HUES48 (cell line): ENCODE results near the gene AMBRA1.

ENCODE experiments used
- H3K27ac ChIP-seq: one replicate; pipeline ENCODE4 v1.7.0; 2013; ENCODE audit warnings: low read depth, low read length, inconsistent platforms
- H3K27me3 ChIP-seq: 2 replicates; pipeline ENCODE4 v1.6.1; 2013; ENCODE audit warnings: mild to moderate bottlenecking, low read length; ENCODE audit not compliant: control insufficient read depth, insufficient read depth
- H3K36me3 ChIP-seq: 2 replicates; pipeline ENCODE4 v1.6.1; 2013; ENCODE audit warnings: low read length; ENCODE audit not compliant: control insufficient read depth, insufficient read depth
- H3K4me1 ChIP-seq: 2 replicates; pipeline ENCODE4 v1.6.1; 2013; ENCODE audit warnings: mild to moderate bottlenecking, low read length; ENCODE audit not compliant: control insufficient read depth, insufficient read depth
- H3K4me3 ChIP-seq: 2 replicates; pipeline ENCODE4 v1.5.1; 2013; ENCODE audit warnings: mild to moderate bottlenecking, low read depth, low read length
- H3K9ac ChIP-seq: 2 replicates; pipeline ENCODE4 v1.6.1; 2013; ENCODE audit warnings: mild to moderate bottlenecking, low read depth, low read length, moderate library complexity
- H3K9me3 ChIP-seq: 2 replicates; pipeline ENCODE4 v1.6.1; 2013; ENCODE audit warnings: low read length; ENCODE audit not compliant: control insufficient read depth, insufficient read depth

AMBRA1 gene

DNA sequence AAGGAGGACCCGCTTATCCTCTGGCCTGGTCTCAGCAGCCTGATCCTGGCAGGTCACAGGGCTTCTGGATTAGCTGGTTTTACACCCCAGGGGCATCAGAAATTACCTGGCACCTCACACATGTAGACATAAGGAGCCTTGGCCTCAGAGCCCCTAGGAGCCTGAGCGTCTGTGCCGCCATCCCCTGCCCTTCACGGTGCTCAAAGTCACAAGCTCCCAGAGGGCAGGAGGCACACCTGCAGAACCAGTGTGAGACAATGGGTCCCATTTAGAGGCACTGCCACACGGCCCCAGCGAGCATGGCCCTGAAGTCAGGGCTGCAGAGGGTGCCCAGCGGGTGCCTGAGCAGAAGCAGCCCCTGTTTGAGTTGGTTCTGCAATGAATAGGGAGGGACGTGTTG is 242.7 kb downstream of the AMBRA1 start:
- peaks cover 45% of the 10 kb centered on the region for H3K4me1 ChIP-seq
- H3K27ac ChIP-seq, result no peak overlapping the region
- H3K36me3 ChIP-seq, result peaks cover 9% of the 10 kb centered on the region
- H3K9ac ChIP-seq, result no peak overlapping the region
- H3K9me3 ChIP-seq, result no peaks in the 10 kb centered on the region
- H3K27me3 ChIP-seq, result peaks cover 6% of the 10 kb centered on the region; the same call in 1 of the 2 replicates
- no peak overlapping the region for H3K4me3 ChIP-seq

DNA sequence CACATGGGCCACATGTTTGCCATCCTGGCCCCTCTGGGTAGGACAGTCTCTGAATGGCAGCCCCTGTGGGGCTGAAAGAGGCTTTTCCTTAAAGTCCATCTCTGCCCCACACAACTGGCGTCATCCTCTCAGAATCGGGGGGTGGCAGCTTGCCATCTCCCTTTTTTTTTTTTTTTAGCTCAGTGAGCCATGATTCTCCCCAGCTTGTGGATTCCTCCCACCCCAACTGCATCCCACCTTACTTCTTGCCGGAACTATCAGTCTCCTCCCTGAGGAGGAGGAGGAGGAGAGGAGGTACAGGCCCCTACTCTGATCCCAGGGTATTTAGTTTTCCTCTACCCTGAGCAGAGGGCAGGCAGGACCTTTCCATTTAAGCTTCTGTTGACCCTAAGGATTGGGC is 243.1 kb downstream of the AMBRA1 start:
- Histone ChIP-seq H3K27ac (no peak overlapping the region), H3K4me1 (peaks cover 50% of the 10 kb centered on the region), H3K36me3 (peaks cover 8% of the 10 kb centered on the region; the same call in 1 of the 2 replicates), H3K9ac (no peak overlapping the region), H3K9me3 (no peaks in the 10 kb centered on the region), H3K27me3 (peaks cover 8% of the 10 kb centered on the region; the same call in 1 of the 2 replicates), H3K4me3 (no peak overlapping the region)

DNA sequence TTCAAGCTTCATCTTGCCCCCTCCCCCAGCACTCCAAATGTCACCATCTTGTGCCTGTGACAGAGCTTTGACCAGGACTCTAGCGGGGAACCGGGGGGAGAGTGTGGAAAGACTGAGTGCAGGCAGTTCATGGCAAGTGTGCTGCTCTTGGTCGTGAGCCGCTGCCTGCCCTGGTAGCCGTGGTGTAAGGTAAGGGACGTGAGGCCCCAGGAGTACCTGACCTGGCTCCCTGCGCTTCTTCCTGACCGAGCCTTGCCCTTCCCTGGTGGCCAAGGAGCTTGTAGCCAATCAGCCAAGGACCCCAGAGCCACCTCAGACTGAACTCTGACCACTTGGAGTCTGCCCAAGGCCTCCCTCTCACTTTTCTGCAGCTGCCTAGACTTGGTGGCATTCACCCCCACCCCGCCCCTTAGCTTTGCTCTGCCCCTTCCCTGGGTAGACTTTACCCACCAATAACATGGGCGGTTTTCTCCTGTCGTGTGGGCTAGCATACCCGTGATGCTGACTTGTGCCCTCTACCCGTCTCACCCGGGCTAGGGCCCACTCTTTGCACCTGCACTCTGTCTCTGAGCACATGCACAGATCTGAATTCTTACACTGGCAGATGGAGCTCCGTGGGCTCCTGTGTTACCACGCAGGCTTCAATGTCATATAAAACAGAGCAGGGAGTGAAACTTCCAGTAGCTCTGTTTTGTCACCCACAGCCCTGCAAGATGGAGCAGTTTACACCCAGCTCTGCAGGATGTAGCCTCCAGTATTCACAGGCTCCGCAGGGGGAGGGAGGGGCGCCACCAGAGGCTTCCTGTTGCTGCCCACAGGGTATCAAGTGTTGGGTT is 245.0 kb downstream of the AMBRA1 start:
- Histone ChIP-seq H3K27ac (no peak overlapping the region), H3K27me3 (peaks cover 11% of the 10 kb centered on the region; the same call in 1 of the 2 replicates), H3K9ac (no peak overlapping the region), H3K36me3 (0 out of 2 replicates have a peak, but pooled peaks cover 3% of the 10 kb centered on the region), H3K4me1 (peaks cover 61% of the 10 kb centered on the region), H3K9me3 (no peaks in the 10 kb centered on the region), H3K4me3 (peak overlapping the region; percentile 73)

DNA sequence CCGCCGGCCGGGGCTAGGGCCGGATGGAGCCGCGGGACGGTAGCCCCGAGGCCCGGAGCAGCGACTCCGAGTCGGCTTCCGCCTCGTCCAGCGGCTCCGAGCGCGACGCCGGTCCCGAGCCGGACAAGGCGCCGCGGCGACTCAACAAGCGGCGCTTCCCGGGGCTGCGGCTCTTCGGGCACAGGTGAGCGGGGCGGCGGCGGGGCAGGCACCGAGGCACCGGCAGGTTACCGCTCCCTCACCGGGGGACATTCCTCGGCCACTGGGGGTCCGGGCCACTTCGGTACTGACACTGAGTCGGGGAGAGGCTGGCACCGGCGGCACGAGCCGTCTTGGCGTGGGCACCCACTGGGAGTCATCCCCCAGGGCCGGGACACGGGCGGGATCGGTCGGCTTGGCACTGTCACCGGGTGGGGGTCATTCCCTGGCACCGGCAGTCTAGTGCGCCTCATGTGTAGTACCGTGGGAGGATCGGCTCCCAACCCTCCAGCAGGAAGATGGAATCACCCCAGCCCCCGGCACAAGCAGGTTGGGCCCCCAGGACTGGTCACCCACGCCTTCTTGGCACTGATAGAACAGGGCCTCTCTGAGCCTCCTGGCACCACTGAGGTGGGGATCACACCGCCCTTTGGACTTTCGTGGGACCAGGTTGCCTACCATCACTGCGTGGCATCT is 246.0 kb downstream of the AMBRA1 start:
- peaks cover 61% of the 10 kb centered on the region for H3K4me1 ChIP-seq
- H3K27ac ChIP-seq, result no peak overlapping the region

DNA sequence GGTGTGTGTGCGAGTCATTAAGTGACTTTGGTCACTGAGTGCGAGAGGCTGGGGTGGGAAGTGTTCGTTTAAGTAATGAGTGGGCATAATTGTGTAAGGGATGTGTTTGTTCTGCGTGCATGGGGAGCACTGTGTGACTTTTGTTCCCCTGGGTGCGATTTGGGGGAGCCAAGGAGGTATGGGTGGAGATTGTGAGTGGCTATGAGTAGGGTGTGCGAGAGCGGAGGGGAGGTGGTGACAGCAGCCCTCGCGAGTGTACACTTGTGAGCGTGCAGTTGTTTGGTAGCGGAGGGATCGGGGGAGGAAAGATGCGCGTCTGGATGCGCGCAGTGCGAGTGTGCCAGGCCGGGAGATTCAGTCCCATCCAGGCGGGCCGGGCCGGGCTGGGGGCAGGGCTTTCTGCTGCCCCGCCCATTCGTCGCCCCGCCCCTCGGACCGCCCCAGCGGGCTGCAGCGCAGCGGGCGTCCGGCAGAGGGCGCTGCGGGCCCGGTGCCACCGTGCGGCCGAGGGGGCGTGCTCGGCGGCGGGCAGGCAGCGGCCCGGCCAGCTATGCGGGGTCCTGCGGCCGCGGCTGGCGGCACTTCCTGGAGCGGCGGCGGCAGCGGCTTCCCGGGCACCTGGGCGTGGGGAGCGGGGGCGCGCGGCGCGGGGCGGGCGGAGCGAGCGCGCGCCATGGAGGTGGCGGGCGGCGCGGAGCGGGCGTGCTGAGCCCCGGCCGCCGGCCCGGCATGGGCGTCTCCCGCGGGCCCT is 246.8 kb downstream of the AMBRA1 start, which contains the start of gene DGKZ:
Gene DGKZ, plus strand, starts transcription at position 578 of the 751 bp plus-strand sequence. CDS start 197 bp downstream, outside the sequence.
- Histone ChIP-seq H3K9me3 (no peaks in the 10 kb centered on the region), H3K4me3 (peak within 1 kb of the TSS; percentile 73), H3K9ac (peak within 1 kb of the TSS; percentile 55), H3K27me3 (peaks cover 11% of the 10 kb centered on the region; the same call in 1 of the 2 replicates), H3K4me1 (peaks cover 61% of the 10 kb centered on the region), H3K36me3 (no peaks in the 10 kb centered on the region), H3K27ac (no peak within 1 kb of the TSS)

More for the DNA sequence above, 246.0 kb downstream of the AMBRA1 start:
- Histone ChIP-seq H3K36me3 (no peaks in the 10 kb centered on the region), H3K27me3 (peaks cover 11% of the 10 kb centered on the region; the same call in 1 of the 2 replicates), H3K9ac (peak overlapping the region; percentile 55; the same call in 1 of the 2 replicates), H3K9me3 (no peaks in the 10 kb centered on the region), H3K4me3 (peak overlapping the region; percentile 73)
